HL-60 (cell line): ENCODE data around the gene SRGAP2B.
"Not testable (repeated sequence)": the region's sequence is repeated elsewhere in the genome, so short reads cannot be mapped to it uniquely, and the experiment has no call there.

Experiments used
- CTCF ChIP-seq: IDR thresholded peaks from one replicate; pipeline ENCODE4 v1.5.1; 2011; ENCODE audit warnings: low read length, control low read depth, inconsistent platforms; ENCODE audit not compliant: insufficient read depth
- GABPA ChIP-seq: IDR thresholded peaks from 2 replicates; pipeline ENCODE4 v1.6.1; 2012; ENCODE audit warnings: low read depth
- POLR2AphosphoS5 ChIP-seq: IDR thresholded peaks from 2 replicates; pipeline ENCODE4 v1.6.1; 2012; ENCODE audit warnings: low read depth
- REST ChIP-seq: IDR thresholded peaks from 2 replicates; pipeline ENCODE4 v1.6.1; 2012; ENCODE audit warnings: low read depth; ENCODE audit not compliant: insufficient replicate concordance
- SPI1 ChIP-seq: IDR thresholded peaks from 2 replicates; pipeline ENCODE4 v1.6.1; 2012; ENCODE audit warnings: low read depth, mild to moderate bottlenecking, borderline replicate concordance

DNA sequence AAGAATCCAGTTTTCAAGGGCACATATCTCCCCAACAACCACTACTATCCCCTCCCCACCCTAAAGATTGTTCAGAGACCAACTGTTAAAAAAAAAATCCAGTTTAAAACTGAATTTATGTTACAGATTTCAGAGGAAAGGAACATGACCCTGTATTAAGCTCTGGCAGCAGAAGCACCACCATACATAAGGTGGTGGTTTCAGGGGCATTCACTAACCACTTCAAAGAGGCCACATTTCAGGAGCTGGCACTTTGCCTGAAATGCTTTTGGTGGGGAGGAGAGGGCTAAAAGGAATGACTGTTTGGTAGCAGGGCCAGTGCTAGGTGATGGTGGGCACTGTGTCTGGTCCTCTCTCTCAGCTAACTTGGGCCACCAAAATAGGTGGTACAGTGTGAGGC lies 176.0 kb downstream of the SRGAP2B start:
- not testable (repeated sequence) for TF ChIP-seq SPI1, CTCF, POLR2AphosphoS5, REST, GABPA
